Left renal cortex interstitium (tissue), 4 donors: ENCODE data around the gene TNFRSF4. TPM values are rescaled to one million over a fixed set of nuclear protein-coding genes. Genes with fewer than 3 reads are reported as not detected.

Source experiments
- DNase-seq, 4 donors: peaks; one replicate each; pipeline ENCODE4 v3.0.0-alpha.2; 2013; ENCODE audit warnings: low read depth in 4 of 4, low spot score in 2 of 4, missing footprints in 1 of 4
- polyA plus RNA-seq, 4 donors: library from polyadenylated mRNA; unstranded; fragments of 120-200 nt; gene quantifications; one replicate each; pipeline ENCODE4 v1.2.1, GENCODE V29; 2013; ENCODE audit not compliant: insufficient read length in 4 of 4

TNFRSF4 gene
- polyA plus RNA-seq, 4 donors = 1.7 to 3.1 (median 2.0) TPM

GRCh38 chr1:1245817-1246576 lies 32.0 kb upstream of the TNFRSF4 start:
- DNase-seq = no peak

DNA sequence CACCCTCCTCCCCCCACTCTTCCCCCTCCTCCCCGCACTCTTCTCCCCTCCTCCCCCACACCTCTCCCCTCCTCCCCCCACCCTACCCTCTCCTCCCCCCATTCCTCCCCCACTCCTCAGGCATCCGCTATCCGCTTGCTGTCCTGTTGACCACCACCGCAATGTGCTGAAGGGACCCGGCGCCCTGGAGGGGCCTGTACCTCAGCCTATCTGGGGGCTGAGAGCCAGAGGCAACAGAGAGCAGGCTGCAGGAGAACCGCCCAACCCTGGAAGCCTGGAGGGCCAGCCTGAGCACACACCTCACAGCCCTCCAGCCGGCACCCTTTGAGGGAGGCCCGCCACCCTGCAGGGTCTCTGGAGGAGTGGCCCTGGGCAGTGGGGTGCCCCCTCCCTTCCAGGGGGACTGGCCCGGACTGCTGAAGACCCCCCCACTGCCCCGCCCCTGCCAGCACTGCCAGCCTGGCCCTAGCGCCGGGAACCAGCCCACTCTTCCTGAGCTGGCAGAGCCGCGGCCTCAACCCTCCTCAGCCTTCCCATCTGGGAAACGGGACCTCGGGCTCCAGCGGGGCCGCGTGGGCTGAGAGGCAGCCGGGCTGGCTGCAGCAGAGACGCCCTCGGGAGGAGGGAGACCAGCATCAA lies 31.3 kb upstream of the TNFRSF4 start:
- DNase-seq = no peak

GRCh38 chr1:1244192-1244811 lies 30.3 kb upstream of the TNFRSF4 start:
- DNase-seq = no peak

DNA sequence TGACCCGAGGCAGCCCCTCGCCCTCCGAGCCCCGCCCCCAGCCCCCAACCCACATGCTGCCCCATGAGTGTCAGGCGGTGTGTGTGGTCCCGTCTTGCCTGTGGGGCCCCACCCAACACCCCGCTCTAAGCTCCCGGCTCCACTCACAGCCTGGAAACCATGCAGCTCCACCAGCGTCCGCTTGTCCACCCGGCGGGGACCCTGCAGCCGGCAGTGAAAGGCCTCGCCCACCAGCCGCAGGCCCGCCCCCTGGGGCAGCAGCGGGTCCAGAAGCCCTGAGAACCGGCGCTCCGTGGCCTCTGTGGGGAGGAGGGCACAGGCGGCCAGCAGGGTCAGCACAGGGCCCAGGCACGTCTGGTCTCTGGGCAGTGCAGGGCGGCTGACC lies 29.8 kb upstream of the TNFRSF4 start:
- no peak for DNase-seq

DNA sequence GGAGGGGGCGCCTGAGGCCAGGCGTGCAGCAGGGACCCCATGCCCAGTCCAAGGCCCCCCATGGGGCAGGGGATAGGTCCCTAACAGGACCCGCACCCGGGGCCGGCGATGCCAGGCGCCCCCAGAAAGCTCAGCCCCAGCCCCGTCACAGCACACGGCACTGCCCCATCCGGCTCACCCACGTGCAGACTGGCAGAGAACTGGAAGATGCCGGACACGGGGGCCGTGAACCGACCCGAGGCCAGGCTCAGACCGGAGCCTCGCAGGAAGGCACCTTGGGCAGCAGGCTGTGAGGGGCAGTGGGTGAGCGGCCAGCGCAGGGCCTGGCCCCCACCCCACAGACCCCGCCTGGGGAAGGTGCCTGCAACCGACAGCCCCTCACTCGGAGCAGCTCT lies 29.3 kb upstream of the TNFRSF4 start:
- DNase-seq = no peak

GRCh38 chr1:1242461-1243265 lies 28.7 kb upstream of the TNFRSF4 start:
- DNase-seq = no peak

DNA sequence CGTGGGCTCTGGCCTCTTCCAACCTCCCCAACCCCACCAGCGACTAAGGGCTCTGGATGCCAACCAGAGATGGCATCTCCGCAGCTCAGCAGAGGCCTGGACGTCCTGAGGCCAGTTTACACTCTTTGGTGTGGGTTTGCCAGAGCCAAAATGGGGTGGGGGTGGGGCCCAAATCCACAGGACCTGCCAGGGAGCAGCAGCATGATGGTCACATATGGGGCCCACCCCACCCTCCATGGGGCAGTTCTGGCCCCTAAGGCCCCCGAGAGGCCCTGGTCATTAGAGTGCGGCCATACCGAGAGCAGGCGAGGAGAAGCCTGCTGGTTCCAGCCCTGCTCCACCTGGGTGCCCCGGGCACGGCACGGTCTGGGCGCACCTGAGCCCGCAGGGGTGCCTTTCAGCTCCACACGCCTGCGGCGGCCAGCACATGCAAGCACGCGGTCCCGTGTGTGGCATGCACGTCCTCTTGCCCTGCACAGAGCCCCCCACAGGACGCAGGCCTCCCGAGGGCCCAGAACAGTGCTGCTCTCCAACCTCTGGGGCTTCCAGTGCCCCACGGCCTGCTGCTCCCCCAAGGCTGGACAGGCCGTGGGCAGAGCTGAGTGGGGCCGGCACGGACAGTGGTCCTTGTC lies 27.8 kb upstream of the TNFRSF4 start:
- DNase-seq = no peak

DNA sequence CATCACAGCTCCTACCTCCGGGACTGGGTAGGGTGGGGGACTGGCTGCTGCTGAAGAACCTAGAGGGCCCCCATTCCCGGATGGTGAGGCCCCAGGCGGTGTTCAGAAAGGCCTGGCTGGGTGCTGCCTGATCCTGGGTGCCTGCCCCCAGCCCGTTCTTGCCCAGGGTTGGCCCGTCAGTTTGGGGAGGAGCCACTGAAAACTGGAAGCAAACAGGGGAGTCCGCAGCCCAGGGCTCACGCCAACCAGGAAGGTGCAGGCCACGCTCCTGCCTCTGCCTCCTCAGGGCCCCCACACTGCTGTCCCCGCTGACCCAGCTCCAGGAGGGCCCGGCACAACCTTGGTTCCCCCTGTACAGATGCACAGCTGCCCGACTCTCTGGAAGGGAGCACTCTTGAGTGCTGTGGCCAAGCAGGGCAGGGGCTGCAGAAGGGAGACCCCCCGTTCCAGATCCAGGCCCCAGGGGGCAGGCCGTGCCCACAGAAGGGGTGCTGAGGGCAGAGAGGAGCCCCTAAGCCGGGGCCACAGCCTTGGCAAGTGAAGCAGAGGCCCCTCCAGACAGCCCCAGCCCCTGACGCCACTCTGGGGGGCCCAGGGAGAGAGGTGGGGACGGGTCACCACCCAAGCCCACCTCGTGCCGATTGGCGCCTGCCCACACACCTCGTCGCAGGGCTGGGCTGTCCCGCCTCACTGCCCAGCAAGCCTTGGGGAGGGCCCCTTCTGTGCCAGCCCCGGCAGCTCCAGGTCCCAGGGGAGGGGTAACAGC lies 27.1 kb upstream of the TNFRSF4 start:
- no peak for DNase-seq

DNA sequence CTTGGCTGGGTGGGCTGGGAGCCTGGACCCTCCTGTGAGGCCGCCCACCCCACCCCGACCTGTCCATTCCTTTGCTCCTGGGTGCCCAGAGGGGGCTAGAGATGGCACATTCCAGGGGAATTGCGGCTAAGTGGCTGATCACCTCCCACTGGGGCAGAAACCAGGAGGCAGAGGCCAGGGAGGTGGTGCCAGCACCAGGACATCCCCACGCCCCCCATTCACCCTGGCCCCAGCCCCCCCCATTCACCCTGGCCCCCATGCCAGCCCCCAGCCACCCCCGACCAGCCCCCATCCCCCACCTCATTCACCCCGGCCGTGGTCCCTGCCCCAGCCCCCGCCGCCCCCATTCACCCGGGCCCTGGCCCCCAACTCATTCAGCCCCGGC lies 26.4 kb upstream of the TNFRSF4 start:
- no peak for DNase-seq

DNA sequence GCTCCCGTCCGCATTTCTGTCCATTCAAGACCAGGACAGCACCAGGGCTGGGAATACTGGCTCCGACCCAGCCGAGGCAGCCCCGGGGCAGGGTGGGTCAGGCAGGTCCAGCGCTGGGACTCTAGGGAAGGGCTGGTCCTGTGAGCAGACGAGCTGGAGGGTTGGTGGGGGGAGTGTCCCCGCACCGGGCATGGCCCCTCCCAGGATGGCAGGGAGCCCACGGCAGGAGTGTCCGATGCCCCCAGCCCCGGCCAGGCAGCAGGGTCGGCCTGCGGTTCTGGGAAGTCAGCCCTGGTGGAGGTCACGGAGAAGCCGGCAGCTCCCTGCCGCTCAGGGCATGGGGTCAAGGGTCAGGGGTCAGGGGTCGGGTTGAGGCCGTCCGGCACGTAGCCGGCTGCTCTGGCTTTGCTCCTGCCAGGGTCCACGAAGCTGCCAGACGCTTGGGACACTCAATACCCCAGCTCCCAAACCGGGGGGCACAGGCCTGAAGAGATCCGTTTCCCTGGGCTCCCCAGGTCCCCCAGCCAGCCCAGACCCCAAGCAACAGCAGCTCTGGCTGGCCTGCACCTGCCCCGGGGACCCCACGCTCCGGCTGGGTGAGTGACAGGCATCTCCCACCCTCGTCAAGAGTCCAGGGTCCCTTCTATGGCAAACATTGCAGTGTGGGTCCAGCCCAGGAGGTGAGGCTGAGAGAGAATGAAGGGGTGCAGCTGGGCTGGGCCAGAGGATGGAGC lies 25.8 kb upstream of the TNFRSF4 start:
- no peak for DNase-seq

- no peak for DNase-seq
Measured at GRCh38 chr1:1239227-1239613, 25.3 kb upstream of the TNFRSF4 start.

- DNase-seq = no peak
Measured at GRCh38 chr1:1238702-1239178, 24.8 kb upstream of the TNFRSF4 start.

DNA sequence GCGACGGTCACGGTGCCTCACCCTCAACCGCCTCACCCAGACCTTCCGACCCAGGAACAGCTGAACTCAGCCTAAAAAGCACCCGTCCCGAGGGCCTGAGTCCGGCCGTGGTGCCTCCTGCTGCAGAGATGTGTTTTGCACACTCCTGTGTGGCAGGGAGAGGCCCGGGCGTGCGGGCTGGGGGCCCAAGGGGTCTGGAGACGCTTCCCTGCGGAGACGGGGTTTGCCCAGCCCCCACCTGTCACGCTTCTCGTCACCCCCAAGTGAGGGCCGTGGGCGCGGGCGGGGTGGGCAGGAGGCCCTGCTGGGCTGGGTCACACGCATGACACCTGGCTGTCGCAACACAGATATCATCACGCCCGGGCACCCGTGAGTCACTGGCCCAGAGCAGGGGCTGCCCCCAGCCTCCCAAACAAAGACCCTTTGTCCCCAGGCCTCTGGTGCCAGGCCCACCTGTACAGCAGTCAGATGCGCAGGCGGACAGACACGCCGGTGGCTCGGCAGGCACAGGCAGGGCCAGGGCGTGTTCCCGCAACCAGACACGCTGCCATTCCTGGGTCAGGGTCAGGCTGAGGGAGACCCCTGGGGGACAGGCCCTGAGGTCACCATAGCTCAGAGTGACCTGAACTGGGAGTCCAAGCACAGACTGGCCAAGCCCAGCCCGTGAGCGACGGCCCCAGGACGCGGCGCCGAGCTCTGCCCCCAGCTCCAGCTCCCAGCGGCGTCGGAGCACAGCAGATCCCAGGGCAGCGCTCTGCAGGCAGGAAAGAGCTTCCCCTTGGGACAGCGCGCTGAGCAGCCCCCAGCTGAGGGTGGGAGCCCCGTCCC lies 24.1 kb upstream of the TNFRSF4 start:
- DNase-seq = no peak

DNA sequence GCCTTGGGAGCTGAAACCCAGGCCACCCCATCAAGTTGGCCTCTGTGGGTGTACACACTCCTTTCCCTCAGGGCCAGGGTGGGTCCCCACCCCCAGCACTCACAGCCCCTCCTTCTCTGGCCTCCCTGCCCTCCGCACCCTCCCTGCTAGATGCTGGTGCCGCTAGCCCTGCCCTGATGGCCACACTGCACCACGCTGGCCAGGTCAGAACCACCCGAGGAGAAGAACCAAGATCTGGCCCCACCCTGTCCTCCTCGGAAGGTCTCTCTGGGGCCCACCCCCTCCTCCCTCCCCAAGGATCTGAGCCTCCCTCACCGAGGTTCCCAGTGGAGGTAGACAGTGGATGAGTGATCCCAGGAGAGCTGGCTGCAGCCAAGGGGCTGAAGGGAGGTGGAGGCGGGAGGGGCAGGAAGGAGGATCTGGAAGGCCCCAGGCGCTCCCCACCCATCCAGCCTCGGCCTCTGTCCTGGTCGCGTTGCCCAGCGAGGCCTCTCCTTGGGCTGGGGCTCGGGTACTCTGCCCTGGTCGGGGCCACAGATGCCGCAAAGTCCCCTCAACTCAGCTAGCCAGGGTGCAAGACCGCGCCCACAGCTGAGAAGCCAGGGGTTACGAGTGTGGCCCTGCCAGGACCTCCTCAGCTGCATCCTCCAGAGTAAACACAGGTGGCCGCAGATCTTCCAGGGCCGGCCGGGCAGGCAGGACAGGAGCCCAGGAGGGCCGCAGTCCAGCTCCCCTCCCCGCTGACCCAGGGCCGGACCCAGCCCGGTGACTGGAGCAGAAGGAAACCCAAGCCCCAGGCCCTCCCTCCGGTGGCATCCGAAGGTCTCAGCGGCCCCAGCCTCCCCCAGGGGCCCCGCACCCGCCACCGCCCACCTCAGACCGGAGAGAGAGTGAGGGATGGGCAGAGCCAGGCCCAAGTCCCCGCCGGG lies 23.3 kb upstream of the TNFRSF4 start:
- no peak for DNase-seq

- no peak for DNase-seq
Measured at GRCh38 chr1:1236176-1236763, 22.3 kb upstream of the TNFRSF4 start.

GRCh38 chr1:1235016-1235744 lies 21.2 kb upstream of the TNFRSF4 start:
- no peak for DNase-seq
